ENCODE data around the gene WDFY2. TPM values are rescaled to one million over a fixed set of nuclear protein-coding genes. Genes with fewer than 3 reads are reported as not detected.

The WDFY2 gene
- total and polyA plus RNA-seq, 8 donors = 11.4 to 25.2 (median 17.2) TPM

DNA sequence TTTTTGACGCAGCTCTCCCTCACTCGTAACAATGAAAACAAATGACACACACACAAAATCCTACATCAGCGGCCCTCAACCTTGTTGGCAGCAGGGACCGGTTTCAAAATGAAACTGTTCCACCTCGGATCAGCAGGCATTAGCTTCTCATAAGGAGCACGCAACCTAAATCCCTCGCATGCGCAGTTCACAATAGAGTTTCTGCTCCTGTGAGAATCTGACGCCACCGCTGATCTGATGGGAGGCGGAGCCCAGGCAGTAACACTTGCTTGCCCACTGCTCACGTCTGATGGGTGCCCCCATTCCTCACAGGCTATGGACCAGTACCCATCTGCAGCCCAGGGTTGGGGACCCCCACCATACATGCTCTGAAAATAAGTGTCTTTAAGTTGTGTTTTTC is 176.3 kb downstream of the WDFY2 start:
- WGBS, 2 donors = 92 to 93% methylated on average over 12 of the region's 12 CpGs
- Histone ChIP-seq H3K27ac (no peak overlapping the region), H3K27me3 (no peaks in the 10 kb centered on the region), H3K9me3 (no peaks in the 10 kb centered on the region), H3K36me3 (peaks cover 0 to 44% (median 22%) of the 10 kb centered on the region in 3 donors), H3K4me3 (no peak overlapping the region), H3K4me1 (peaks cover 8 to 17% (median 10%) of the 10 kb centered on the region in 3 donors)
- intact Hi-C loops (cut with DNase I) = no loop called here
- TF ChIP-seq, protein P1, sequence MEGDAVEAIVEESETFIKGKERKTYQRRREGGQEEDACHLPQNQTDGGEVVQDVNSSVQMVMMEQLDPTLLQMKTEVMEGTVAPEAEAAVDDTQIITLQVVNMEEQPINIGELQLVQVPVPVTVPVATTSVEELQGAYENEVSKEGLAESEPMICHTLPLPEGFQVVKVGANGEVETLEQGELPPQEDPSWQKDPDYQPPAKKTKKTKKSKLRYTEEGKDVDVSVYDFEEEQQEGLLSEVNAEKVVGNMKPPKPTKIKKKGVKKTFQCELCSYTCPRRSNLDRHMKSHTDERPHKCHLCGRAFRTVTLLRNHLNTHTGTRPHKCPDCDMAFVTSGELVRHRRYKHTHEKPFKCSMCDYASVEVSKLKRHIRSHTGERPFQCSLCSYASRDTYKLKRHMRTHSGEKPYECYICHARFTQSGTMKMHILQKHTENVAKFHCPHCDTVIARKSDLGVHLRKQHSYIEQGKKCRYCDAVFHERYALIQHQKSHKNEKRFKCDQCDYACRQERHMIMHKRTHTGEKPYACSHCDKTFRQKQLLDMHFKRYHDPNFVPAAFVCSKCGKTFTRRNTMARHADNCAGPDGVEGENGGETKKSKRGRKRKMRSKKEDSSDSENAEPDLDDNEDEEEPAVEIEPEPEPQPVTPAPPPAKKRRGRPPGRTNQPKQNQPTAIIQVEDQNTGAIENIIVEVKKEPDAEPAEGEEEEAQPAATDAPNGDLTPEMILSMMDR (IDR thresholded peaks at IDR 0.05) = no peak
- DNase-seq (no peak), ATAC-seq (no peak), FAIRE-seq (no peak)

DNA sequence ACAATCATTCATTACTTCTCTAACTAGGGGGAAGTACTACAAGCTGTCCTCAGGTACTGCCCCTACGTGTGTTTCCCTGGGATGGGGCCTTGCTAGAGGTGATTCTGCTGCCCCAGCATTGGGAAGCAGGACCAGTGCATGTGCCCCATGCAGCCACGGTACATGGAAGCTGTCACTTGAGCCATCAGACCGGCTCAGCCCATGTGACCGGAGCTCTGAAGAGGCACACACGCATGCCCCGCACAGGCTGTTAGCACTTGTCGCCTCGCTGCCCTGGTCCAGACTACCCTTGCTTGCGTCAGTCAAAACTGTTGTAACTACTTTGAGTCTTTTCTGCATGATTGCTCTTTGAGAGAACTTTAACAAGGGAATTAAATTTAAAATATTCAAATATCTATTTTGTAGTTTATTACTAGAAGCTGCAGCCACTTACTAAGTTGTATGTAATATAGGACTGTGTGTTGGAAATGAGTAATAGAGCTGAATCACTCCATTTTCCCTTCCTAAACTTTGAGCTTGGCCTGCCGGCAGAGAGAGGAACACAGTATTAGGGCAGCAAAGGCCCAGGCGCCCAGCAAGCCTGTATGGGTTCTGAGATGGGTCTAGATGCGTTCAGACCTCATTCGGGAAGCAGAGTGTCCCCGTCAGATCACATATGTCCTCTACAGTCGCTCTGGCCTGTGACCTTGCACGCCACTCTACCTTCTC is 177.5 kb downstream of the WDFY2 start:
- FAIRE-seq (no peak), ATAC-seq (no peak), DNase-seq (no peak)
- no peaks in the 10 kb centered on the region for H3K9me3 ChIP-seq
- no peak overlapping the region for H3K4me3 ChIP-seq
- H3K27ac ChIP-seq = no peak overlapping the region
- TF ChIP-seq, protein P1 (IDR thresholded peaks at IDR 0.05) = no peak
- H3K4me1 ChIP-seq = peaks cover 10 to 17% (median 12%) of the 10 kb centered on the region in 3 donors
- peaks cover 0 to 44% (median 14%) of the 10 kb centered on the region in 3 donors for H3K36me3 ChIP-seq
- 95 to 98% methylated on average over 16 of the region's 16 CpGs for WGBS, 2 donors
- no peaks in the 10 kb centered on the region for H3K27me3 ChIP-seq
- intact Hi-C loops (cut with DNase I) = no loop called here

DNA sequence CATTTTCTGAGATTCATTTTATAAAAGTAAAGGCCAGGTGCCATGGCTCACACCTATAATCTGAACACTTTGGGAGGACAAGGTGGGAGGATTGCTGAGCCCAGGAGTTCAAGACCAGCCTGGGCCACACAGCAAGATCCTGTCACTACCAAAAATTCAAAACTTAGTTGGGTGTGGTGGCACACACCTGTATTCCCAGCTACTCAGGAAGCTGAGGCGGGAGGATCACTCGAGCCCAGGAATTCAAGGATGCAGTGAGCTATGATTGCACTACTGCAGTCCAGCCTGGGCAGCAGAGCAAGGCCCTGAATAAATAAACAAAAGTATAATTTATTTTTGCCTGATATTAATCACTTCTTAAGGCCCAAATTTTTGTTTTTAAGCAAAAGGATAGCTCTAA is 179.2 kb downstream of the WDFY2 start:
- Histone ChIP-seq H3K9me3 (no peaks in the 10 kb centered on the region), H3K4me1 (peaks cover 10 to 17% (median 12%) of the 10 kb centered on the region in 3 donors), H3K36me3 (peaks cover 0 to 32% (median 3%) of the 10 kb centered on the region in 3 donors), H3K27me3 (no peaks in the 10 kb centered on the region), H3K4me3 (no peak overlapping the region), H3K27ac (peak overlapping the region in 3 of 4 donors; percentile 67 to 74 (median 72))
- DNase-seq (no peak), ATAC-seq (no peak), FAIRE-seq (no peak)
- 84 to 85% methylated on average over 2 of the region's 2 CpGs for WGBS, 2 donors
- TF ChIP-seq, protein P1 (IDR thresholded peaks at IDR 0.05) = no peak
- intact Hi-C loops (cut with DNase I) = no loop called here

DNA sequence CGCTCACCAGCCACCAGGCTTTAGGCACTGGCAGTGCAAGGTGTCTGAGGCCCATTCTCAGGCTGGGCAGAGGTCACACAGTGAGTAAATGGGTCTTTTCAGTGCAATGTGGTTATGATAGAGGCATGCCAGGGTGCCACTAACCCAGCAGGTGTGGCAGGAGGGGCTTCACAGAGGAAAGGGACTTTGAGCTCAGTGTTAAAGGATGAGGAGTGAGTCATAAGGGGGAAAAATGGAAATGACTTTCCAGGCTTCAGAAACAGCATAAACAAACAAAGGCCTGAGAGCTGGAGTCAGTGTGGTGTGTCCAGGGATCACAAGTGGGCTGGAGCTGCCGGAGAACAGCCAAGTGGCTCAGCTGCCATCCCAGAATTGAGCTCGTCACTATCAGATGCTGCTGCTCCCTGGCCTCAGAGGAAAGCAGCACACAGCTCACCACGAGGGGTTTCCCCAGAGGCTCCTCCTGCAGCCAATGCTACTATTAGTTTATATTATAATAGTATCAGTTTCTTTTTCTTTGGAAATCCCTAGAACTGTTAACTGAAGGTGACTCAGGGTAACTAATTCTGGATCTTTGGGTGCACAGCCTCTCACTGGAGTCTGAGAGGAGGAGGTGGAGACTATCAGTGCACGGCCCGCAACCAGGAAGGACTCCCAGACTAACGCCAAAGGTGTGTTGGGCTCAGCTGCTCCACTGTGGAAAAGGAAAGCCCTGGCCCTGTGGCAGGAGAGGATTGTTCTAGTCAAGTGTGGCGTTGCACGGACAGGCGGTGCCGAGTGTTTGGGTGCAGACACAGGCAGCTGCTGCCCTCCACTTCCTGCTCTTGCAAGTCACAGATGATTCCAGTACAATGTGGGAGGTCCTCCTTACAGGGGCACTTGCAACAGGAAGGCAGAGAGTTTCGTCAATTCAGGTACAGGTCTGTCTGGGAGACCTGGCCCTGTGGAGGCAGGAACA is 180.2 kb downstream of the WDFY2 start:
- H3K27me3 ChIP-seq = no peaks in the 10 kb centered on the region
- DNase-seq (peak; percentile 73 to 89 (median 81)), ATAC-seq (peak; percentile 83 to 92 (median 88)), FAIRE-seq (no peak)
- peaks cover 18 to 26% (median 19%) of the 10 kb centered on the region in 3 donors for H3K4me1 ChIP-seq
- peak overlapping the region; percentile 67 to 75 (median 73) for H3K27ac ChIP-seq
- WGBS, 2 donors = 30 to 38% methylated on average over 12 of the region's 12 CpGs
- peaks cover 0 to 22% (median 0%) of the 10 kb centered on the region in 3 donors for H3K36me3 ChIP-seq
- no peak overlapping the region for H3K4me3 ChIP-seq
- TF ChIP-seq, protein P1 (IDR thresholded peaks at IDR 0.05) = no peak
- H3K9me3 ChIP-seq = no peaks in the 10 kb centered on the region
- intact Hi-C loops (cut with DNase I) = no loop called here

All from pancreas (tissue), 10 donors.